Right lobe of liver (tissue), 6 donors: ENCODE measurements around the gene OR51B6. TPM values are rescaled to one million over a fixed set of nuclear protein-coding genes. Genes with fewer than 3 reads are reported as not detected.

Experiments used
- ATAC-seq, 4 donors: fragments of 200-7000 bp; cut with Tn5 transposase; one replicate each; pipeline ENCODE4 v1.9.1; 2020; ENCODE audit warnings: mild to moderate bottlenecking in 4 of 4, moderate library complexity in 4 of 4
- DNase-seq, 3 donors: peaks; one replicate each; pipeline ENCODE4 v3.0.0-alpha.2; 2020
- H3K27ac ChIP-seq, 3 donors: fragments of 200-600 bp; one replicate each; pipeline ENCODE4 v1.8.0; 2022
- H3K27me3 ChIP-seq, 2 donors: fragments of 200-600 bp; one replicate each; pipeline ENCODE4 v1.8.0; 2022
- H3K36me3 ChIP-seq, 4 donors: fragments of 200-600 bp; sonication (generic) in 1 of 4; one replicate each; pipeline versions ENCODE4 v1.5.1 to v1.8.0; 2017 to 2022; ENCODE audit warnings: control low read depth in 1 of 4
- H3K4me1 ChIP-seq, 4 donors: fragments of 200-600 bp; sonication (generic) in 1 of 4; one replicate each; pipeline versions ENCODE4 v1.5.1 to v1.8.0; 2017 to 2022; ENCODE audit warnings: control low read depth in 1 of 4
- H3K4me3 ChIP-seq, 3 donors: fragments of 200-600 bp; one replicate each; pipeline ENCODE4 v1.8.0; 2022
- H3K9me3 ChIP-seq, 4 donors: fragments of 200-600 bp; sonication (generic) in 1 of 4; one replicate each; pipeline versions ENCODE4 v1.5.1 to v1.8.0; 2017 to 2022; ENCODE audit warnings: control low read depth in 1 of 4
- POLR2A ChIP-seq: fragments of 450-650 bp; IDR thresholded peaks from one replicate; pipeline ENCODE4 v1.6.1; 2017; ENCODE audit warnings: antibody characterized with exemption, mild to moderate bottlenecking
- WGBS: methylation state at CpG from one replicate; pipeline ENCODE4 v1.1.6; 2018; ENCODE audit warnings: low coverage, low lambda C conversion rate; ENCODE audit not compliant: insufficient coverage; ENCODE audit errors: missing lambda C conversion rate; 5-methylcytosine and 5-hydroxymethylcytosine counted together
- intact Hi-C, 2 donors: fragments of 100-400 bp; cut with DNase I; formaldehyde crosslinking; loops; one replicate each; pipeline versions ENCODE4 v1.11.2 to v1.14.1; 2022
- small RNA-seq, 2 experiments: library from RNA; depleted of rRNA; stranded (forward); fragments of <200 nt; gene quantifications; one replicate each; pipeline ENCODE3, GENCODE V24; 2016
- total RNA-seq, 6 experiments: library from RNA; depleted of rRNA in 2 of 6; stranded (reverse); fragments of >200 nt in 2 of 6; fragmentation: NEBNext Ultra II Directional in 3 of 6; extraction: Animal tissue kit (Norgen Biotek cat#: 25700) in 3 of 6; gene quantifications; one replicate each; pipeline versions ENCODE4 v1.1.0 to v1.2.4, GENCODE V29; 2016 to 2023
- TF ChIP-seq, protein P1 (sequence below), 4 donors: fragments of 200-600 bp in 3 of 4; fragments of 450-650 bp in 1 of 4; IDR thresholded peaks; one replicate each; pipeline versions ENCODE4 v1.5.1 to v1.8.0; 2016 to 2022; ENCODE audit warnings: antibody characterized with exemption in 4 of 4, mild to moderate bottlenecking in 2 of 4
- donor health status: DM: no; HTN: yes; CAD: no.
- donor health status: DM: no; HTN: no; CAD: no.
- donor health status: DM: no; HTN: no; CAD: no.
- donor health status: DM: no; HTN: yes; CAD: no.
- donor health status: DM: no; HTN: yes; CAD: no.

Gene OR51B6
- total RNA-seq, 6 experiments from 2014 or later: not detected

DNA sequence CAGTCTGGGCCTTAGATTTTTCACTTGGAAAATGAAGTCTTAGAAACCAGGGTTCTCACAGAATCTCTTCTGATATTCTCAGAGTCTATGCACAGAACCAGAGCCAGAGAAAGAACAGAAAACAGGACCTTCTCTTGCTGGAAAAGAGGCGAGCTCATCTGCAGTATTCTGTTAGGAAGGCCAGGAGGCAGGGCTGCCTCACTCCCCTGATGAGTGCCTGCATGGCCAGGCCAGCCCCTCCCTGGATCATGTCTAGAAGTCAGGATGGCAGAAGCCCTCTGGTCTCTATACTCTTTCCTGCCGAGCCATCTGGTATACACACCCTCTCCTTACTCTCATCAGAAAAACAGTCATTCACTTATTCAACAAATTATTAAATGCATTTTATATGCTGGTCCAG is 33.0 kb downstream of the OR51B6 start:
- H3K4me3 ChIP-seq: no peak overlapping the region
- WGBS: 58% methylated on average over 2 of the region's 2 CpGs
- DNase-seq (no peak), ATAC-seq (no peak)
- H3K27ac ChIP-seq: no peak overlapping the region
- H3K9me3 ChIP-seq: no peaks in the 10 kb centered on the region
- no peaks in the 10 kb centered on the region for H3K27me3 ChIP-seq
- no peak for TF ChIP-seq POLR2A
- TF ChIP-seq, protein P1, sequence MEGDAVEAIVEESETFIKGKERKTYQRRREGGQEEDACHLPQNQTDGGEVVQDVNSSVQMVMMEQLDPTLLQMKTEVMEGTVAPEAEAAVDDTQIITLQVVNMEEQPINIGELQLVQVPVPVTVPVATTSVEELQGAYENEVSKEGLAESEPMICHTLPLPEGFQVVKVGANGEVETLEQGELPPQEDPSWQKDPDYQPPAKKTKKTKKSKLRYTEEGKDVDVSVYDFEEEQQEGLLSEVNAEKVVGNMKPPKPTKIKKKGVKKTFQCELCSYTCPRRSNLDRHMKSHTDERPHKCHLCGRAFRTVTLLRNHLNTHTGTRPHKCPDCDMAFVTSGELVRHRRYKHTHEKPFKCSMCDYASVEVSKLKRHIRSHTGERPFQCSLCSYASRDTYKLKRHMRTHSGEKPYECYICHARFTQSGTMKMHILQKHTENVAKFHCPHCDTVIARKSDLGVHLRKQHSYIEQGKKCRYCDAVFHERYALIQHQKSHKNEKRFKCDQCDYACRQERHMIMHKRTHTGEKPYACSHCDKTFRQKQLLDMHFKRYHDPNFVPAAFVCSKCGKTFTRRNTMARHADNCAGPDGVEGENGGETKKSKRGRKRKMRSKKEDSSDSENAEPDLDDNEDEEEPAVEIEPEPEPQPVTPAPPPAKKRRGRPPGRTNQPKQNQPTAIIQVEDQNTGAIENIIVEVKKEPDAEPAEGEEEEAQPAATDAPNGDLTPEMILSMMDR (IDR thresholded peaks at IDR 0.05): no peak
- no peaks in the 10 kb centered on the region for H3K36me3 ChIP-seq
- intact Hi-C loops: no loop called here
- H3K4me1 ChIP-seq: no peaks in the 10 kb centered on the region

DNA sequence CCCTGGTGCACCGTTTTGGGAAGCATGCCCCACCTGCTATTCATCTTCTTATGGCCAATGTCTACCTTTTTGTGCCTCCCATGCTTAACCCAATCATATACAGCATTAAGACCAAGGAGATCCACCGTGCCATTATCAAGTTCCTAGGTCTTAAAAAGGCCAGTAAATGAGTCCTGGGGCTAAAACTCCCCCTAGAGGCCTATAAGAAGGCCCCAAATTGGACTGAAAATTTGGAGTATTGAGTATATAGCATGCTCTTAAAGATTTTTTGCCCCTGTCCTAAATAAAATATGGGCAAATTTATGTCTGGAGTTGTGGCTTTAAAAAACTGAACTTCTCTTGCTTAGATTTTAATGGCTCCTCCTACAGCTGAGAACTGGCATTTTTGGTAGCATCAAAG is 38.9 kb downstream of the OR51B6 start:
- no peak for TF ChIP-seq POLR2A
- TF ChIP-seq, protein P1 (IDR thresholded peaks at IDR 0.05): no peak
- Histone ChIP-seq H3K36me3 (no peaks in the 10 kb centered on the region), H3K4me3 (no peak overlapping the region), H3K4me1 (no peaks in the 10 kb centered on the region), H3K9me3 (no peaks in the 10 kb centered on the region), H3K27me3 (no peaks in the 10 kb centered on the region), H3K27ac (no peak overlapping the region)
- ATAC-seq (no peak), DNase-seq (no peak)
- intact Hi-C loops: no loop called here
- WGBS: 68% methylated on average over 2 of the region's 2 CpGs

DNA sequence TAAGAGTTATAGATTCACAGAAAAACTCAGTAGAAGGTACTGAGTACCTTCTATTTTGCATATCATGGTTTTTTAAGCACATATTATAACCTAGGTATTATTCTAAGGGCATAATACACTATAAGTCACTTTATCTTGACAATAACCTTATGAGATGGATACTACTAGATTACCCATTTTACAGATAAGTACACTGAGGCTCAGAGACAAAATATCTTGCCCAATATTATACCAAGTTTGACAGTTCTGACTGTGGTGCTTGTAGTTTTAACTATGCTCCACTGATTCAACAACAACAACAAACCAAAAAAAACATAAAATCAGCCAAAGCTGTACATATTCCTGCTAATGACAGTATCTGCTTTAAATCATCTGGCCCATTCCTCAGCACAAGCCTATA is 42.8 kb downstream of the OR51B6 start:
- Histone ChIP-seq H3K27me3 (no peaks in the 10 kb centered on the region), H3K27ac (no peak overlapping the region), H3K9me3 (no peaks in the 10 kb centered on the region), H3K4me1 (no peaks in the 10 kb centered on the region), H3K36me3 (no peaks in the 10 kb centered on the region), H3K4me3 (no peak overlapping the region)
- ATAC-seq (no peak), DNase-seq (no peak)
- intact Hi-C loops: no loop called here
- TF ChIP-seq POLR2A: no peak
- TF ChIP-seq, protein P1 (IDR thresholded peaks at IDR 0.05): no peak

DNA sequence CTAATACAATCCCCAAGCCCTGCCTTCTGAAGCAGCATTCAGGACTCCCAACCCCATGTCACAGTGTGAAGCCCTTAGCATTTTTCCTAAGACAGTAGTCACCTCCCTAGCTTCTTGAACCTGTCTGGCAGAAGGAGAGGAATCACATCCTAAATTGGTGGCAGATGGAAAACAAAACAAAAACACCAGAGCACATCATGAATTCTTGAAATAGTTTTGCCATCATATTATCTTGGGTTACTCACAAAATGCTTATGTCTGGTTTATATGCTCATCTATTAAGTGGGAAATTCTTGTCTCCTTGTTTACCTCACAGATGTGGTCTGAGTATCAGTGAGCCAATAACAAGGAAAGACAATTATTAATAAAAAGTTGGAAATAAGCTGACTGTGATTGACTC is 47.6 kb downstream of the OR51B6 start:
- Histone ChIP-seq H3K27ac (no peak overlapping the region), H3K4me3 (no peak overlapping the region), H3K4me1 (no peaks in the 10 kb centered on the region), H3K36me3 (no peaks in the 10 kb centered on the region), H3K27me3 (no peaks in the 10 kb centered on the region), H3K9me3 (no peaks in the 10 kb centered on the region)
- no peak for DNase-seq
- TF ChIP-seq, protein P1 (IDR thresholded peaks at IDR 0.05): no peak
- no peak for TF ChIP-seq POLR2A
- intact Hi-C loops: no loop called here
- no peak for ATAC-seq

Small RNA genes within 50 kb of the gene (small RNA-seq; reads per million reads assigned to genes)
- 0 reads per million in 2 experiments for gene AC104389.3

Other genes starting within 250 kb of the OR51B6 start
- not detected for gene OR52A5, start 213.2 kb upstream of the OR51B6 start, total RNA-seq
- gene OR52A1, start 196.8 kb upstream of the OR51B6 start, total RNA-seq: under 1 TPM in 1 of 6 experiments, not detected in 5; 0.04 TPM
- gene OR51V1, start 150.8 kb upstream of the OR51B6 start, total RNA-seq: not detected
- gene HBB, start 124.4 kb upstream of the OR51B6 start, total RNA-seq: 1,000 to 10,000 TPM in 1 of 6 experiments, 100 to 1,000 TPM in 2, 10 to 100 TPM in 3; 25.1 to 1,416 (median 146) TPM
- gene HBD, start 117.0 kb upstream of the OR51B6 start, total RNA-seq: 10 to 100 TPM in 1 of 6 experiments, 1 to 10 TPM in 2, not detected in 3; 4.1 to 29.5 (median 9.7) TPM
- gene HBG1, start 101.7 kb upstream of the OR51B6 start, total RNA-seq: not detected
- not detected for gene HBG2, start 96.7 kb upstream of the OR51B6 start, total RNA-seq
- not detected for gene HBE1, start 81.6 kb upstream of the OR51B6 start, total RNA-seq
- gene OR51B4, start 49.6 kb upstream of the OR51B6 start, total RNA-seq: not detected
- gene OR51B2, start 27.2 kb upstream of the OR51B6 start, total RNA-seq: not detected
- under 1 TPM in 3 of 6 experiments, not detected in 3; 0.17 to 0.42 (median 0.28) TPM for gene OR51B5, start 8.0 kb upstream of the OR51B6 start, total RNA-seq
- not detected for gene OR51M1, start 32.3 kb downstream of the OR51B6 start, total RNA-seq
- not detected for gene OR51Q1, start 70.6 kb downstream of the OR51B6 start, total RNA-seq
- gene OR51I1, start 90.0 kb downstream of the OR51B6 start, total RNA-seq: not detected
- gene OR51I2, start 97.8 kb downstream of the OR51B6 start, total RNA-seq: not detected
- not detected for gene OR52D1, start 137.2 kb downstream of the OR51B6 start, total RNA-seq
- gene UBQLN3, start 158.4 kb downstream of the OR51B6 start, total RNA-seq: under 1 TPM in 1 of 6 experiments, not detected in 5; 0.12 TPM
- under 1 TPM in 4 of 6 experiments, not detected in 2; 0.11 to 0.32 (median 0.21) TPM for gene UBQLNL, start 165.2 kb downstream of the OR51B6 start, total RNA-seq
- gene OR52H1, start 197.0 kb downstream of the OR51B6 start, total RNA-seq: under 1 TPM in 1 of 6 experiments, not detected in 5; 0.49 TPM
- not detected for gene OR52B6, start 229.4 kb downstream of the OR51B6 start, total RNA-seq
- 1 to 10 TPM in 1 of 6 experiments, under 1 TPM in 5; 0.29 to 2.0 (median 0.65) TPM for gene TRIM6, start 245.1 kb downstream of the OR51B6 start, total RNA-seq